SK-N-MC (cell line): ENCODE measurements around the gene PRKG1.

ENCODE experiments used
- EZH2 ChIP-seq: fragments of 200-600 bp; sonication (generic); IDR thresholded peaks from one replicate; pipeline ENCODE4 v1.6.1; 2017; ENCODE audit warnings: antibody characterized with exemption
- FOXP2 ChIP-seq: optimal IDR thresholded peaks from 2 replicates; pipeline ENCODE3; 2011; ENCODE audit warnings: mild to moderate bottlenecking, moderate library complexity; ENCODE audit not compliant: insufficient read depth; ENCODE audit errors: extremely low read length, control extremely low read depth
- POLR2AphosphoS5 ChIP-seq: IDR thresholded peaks from 2 replicates; pipeline ENCODE4 v1.6.1; 2012; ENCODE audit warnings: mild to moderate bottlenecking, low read depth, low read length, borderline replicate concordance

GRCh38 chr10:51077507-51077906 lies 3.2 kb downstream of the PRKG1 start:
- TF ChIP-seq EZH2 (no peak), POLR2AphosphoS5 (no peak), FOXP2 (no peak)
